ENCODE results near the gene FRMD4A.
A peak's percentile ranks its signal among the peaks of the same experiment; 100 is the strongest.
"Not testable (repeated sequence)": the region's sequence is repeated elsewhere in the genome, so short reads cannot be mapped to it uniquely, and the experiment has no call there.

FRMD4A gene

GRCh38 chr10:13869295-13869664 is 461.4 kb downstream of the FRMD4A start:
- no peak for DNase-seq

DNA sequence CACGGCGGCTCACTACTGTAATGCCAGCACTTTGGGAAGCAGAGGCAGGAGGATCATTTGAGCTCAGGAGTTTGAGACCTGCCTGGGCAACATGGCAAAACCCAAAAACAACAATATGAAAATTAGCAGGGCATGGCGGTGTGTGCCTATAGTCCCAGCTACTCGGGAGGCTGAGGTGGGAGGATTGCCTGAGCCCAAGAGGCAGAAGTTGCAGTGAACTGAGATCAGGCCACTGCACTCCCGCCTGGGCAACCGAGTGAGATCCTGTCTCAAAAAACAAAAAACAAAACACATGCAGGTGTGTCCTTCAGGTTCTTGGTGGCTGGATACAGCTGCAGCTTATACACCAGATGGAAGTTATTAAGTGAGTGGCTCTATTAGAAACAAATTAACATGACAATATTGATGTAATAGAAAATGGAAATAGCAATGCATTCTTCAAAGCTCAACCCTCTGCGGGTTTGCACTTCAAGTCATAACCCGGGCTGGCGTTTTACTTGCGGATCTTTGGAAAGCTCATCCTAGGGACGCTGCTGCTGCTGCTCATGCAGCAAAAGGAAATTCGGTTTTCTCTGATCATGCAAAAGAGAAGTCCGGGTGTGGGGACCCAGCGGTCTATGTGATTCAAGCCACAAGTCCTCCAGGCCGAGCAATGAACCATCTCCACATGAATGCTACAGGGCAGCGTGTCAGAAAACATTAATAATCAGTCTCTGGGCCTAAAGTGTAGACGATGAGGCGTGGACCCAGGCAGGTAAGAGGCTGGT is 462.0 kb downstream of the FRMD4A start:
- no peak for DNase-seq

GRCh38 chr10:13867822-13868221 is 462.9 kb downstream of the FRMD4A start:
- DNase-seq: no peak

- no peak for DNase-seq
Measured at GRCh38 chr10:13865758-13866491, 464.8 kb downstream of the FRMD4A start.

- not testable (repeated sequence) for DNase-seq
Measured at GRCh38 chr10:13865220-13865619, 465.5 kb downstream of the FRMD4A start.

- DNase-seq: no peak
Measured at GRCh38 chr10:13862546-13863233, 468.0 kb downstream of the FRMD4A start.

DNA sequence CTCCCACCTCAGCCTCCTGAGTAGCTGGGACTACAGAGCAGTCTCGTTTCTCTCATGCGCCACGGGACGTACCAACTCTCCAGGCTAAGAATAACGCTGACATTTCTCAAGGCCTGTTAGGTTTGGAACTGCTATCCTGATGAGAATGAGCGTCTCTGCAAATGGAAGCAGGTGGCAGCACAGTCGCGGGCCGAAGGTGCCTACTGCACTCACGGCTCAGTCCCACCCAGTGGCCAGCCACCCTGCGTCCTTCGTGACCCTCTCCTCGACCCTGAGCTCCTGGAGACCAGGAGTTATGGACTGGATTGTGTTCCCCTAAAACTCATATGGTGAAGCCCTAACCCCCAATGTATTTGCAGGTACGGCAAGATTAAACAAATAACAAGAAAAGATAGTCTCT is 469.8 kb downstream of the FRMD4A start:
- DNase-seq: no peak

DNA sequence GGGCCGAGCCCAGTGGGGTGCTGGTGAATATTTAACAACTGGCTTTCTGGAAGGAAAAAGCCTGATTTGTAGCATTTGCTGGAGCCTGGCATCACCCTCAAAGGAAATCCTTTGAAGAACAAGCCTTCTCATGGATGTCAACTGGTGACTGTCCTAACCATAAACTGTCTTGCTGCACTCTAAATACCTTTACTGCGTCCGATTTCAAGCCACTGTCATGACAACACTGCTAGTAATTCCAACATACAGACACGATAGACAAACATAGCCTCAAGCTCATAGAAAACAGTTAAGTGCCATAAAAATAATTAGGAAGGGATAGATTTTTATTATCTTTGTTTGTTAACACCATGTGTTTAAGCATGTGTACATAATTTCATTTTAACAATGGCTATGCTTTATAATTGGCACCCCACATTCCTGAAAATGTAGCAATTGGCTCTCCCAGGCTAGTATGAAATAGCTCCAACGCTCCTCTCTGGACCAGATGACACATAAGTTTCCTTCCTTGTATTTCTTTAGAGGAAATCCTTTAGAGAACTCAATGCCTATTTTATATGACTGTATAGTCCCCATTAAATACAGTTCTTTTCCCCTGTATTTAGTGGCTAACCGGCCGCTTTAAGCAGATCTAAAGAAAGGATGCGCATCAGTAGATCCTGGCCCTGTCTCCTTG is 470.6 kb downstream of the FRMD4A start:
- DNase-seq: peak in 1 of 3 experiments; percentile 1

DNA sequence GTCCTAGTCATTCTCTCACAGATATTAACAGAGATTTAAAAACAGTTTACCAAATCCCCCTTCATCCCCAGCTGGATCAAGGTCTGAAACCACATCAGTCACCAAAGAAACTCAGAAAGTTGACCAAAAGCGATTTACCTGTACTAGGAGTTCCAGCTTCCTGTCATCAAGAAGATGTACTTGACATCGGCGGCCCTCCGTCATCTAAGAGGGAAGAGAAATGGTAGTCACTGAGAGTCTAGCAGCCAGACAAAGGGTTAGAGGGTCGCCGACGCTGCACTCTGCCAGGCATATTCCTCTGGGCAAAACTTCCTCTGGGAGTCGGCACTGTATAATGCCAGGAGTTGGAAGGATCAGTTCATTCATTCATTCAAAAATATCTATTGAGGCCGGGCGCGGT is 472.0 kb downstream of the FRMD4A start:
- no peak for DNase-seq

GRCh38 chr10:13857451-13857850 is 473.3 kb downstream of the FRMD4A start:
- no peak for DNase-seq

- DNase-seq: no peak
Measured at GRCh38 chr10:13853854-13854253, 476.9 kb downstream of the FRMD4A start.

- DNase-seq: no peak
Measured at GRCh38 chr10:13852872-13853271, 477.9 kb downstream of the FRMD4A start.

GRCh38 chr10:13851906-13852305 is 478.8 kb downstream of the FRMD4A start:
- DNase-seq: no peak

DNA sequence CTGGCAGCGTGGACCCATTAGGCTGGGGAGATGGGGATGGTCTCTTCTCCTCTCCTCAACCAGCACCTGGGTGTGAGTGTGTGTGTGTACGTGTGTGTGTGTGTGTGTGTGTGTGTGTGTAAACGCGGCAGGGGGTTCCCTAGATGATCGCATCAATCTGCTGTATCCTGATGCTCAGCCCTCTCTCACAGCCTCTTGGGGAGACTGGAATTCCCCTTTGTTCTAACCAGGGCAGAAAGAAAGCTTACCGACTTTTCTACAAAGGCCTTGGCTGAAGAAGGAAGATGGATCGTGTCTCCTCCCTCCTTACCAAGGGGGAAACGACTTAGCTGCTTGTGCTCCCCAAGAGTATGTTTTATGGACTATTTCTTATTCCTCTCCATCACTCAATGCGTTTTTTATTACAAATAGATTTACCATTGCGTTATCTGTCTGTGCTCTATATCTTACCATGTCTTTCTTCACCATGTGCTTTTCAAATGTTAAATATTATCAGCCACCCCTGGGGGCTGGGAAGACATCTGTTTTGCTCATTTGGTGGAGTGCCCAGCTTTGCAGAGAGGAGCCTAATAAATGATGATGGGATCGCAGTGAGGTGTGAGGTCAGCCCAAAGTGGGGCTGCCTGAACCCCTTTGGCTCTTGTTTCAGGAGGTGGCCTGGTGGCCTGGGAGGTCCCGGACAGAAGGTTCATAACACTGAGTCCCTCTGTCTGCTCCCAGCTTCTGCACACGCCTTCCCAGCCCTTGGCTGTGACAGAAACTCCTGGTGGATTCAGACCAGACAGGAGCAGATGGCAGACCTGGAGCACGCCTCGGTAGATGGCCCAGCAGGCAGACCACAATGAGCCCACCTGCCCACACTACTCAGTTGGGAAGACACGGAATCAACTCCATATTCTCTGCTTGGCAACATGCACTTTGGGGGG is 481.9 kb downstream of the FRMD4A start:
- no peak for DNase-seq

GRCh38 chr10:13847201-13847631 is 483.5 kb downstream of the FRMD4A start:
- DNase-seq: no peak

DNA sequence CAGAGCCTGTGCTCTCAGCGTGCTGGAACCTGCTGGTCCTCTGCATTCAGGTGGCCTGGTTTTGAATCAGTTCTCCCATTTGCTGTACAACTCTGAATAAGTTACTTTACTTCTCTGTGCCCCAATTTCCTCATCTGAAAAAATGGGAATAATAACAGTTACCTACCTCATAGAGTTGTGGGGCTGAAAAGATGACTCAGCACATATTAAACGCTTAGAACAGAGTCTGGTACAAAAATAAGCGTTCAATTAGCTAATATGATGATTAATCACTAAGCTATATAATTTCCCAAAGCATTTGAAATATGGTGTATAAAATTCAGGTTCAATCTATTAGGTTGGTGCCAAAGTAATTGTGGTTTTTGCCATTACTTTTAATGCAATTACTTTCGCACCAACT is 484.8 kb downstream of the FRMD4A start:
- DNase-seq: no peak

- no peak for DNase-seq
Measured at GRCh38 chr10:13844651-13845050, 486.1 kb downstream of the FRMD4A start.

DNA sequence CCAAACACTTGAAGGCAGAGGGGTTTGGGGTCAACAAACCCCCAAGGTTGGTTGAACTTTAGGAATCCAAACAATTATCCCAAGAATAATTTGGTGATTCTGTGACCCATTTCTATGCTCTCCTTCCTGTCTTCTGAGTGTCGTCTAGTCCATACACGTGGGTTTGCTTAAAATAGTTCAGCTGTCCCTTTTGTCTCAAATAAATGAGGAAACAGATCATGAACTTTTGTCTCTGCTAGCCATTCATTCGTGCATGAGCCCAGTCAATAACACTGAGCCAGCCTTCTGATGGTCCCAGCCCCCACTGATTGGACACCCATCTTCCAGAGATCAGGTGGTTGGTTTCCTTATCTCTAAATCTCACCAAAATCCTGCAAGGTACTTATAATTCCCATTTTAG is 488.6 kb downstream of the FRMD4A start:
- DNase-seq: no peak

GRCh38 chr10:13840036-13840435 is 490.7 kb downstream of the FRMD4A start:
- no peak for DNase-seq

GRCh38 chr10:13839430-13839990 is 491.2 kb downstream of the FRMD4A start:
- DNase-seq: no peak

DNA sequence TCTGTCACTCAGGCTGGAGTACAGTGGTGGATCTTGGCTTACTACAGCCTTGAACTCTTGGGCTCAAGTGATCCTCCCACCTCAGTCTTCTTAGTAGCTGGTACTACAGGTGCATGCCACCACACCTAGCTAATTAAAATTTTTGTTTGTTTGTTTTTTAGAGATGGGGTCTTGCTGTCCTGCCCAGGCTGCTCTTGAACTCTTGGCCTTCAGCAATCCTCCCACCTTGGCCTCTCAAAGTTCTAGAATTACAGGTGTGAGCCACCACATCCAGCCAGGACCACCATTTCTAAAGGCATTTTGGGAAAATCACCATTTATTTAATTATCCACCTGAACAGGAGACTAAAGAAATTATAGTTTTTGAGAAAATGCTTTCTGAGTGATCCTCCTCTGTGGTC is 491.7 kb downstream of the FRMD4A start:
- DNase-seq: no peak

DNA sequence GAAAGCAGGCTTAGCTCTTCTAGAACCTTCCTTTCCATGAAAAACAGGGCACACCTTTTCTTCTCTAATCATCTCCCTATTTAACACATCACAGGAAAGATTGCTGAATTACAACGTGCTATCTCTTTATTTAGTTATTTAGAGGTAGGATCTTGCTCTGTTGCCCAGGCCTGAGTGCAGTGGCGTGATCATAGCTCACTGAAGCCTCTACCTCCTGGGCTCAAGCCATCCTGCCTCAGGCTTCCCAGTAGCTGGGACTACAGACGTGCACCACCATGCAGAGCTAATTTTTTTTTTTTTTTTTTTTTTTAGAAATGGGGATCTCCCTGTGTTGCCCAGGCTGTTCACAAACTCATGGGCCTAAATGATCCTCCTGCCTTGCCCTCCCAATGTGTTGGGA is 492.8 kb downstream of the FRMD4A start:
- DNase-seq: no peak

Measured in NCI-H1417 (cell line).